ENCODE data around the gene ITFG1.

- no peak for TF ChIP-seq POLR2A (IDR thresholded peaks at IDR 0.05)
- no peak for TF ChIP-seq CTCF (IDR thresholded peaks at IDR 0.05)
- no peak for TF ChIP-seq POLR2AphosphoS5 (IDR thresholded peaks at IDR 0.05)
These were observed 47.8 kb downstream of the ITFG1 start for GRCh38 chr16:47413041-47413440.
